A549 (cell line): ENCODE results near the gene KMT2C.

Experiments used
- EP300 ChIP-seq, 2 experiments: fragments of >200 bp; sonication (Bioruptor Twin); formaldehyde crosslinking; IDR thresholded peaks; 2 replicates in 1 of 2; 3 replicates in 1 of 2; pipeline ENCODE4 v1.6.1; 2016 to 2017
- JUN ChIP-seq, 2 experiments: fragments of >200 bp; sonication (Bioruptor Twin); formaldehyde crosslinking; IDR thresholded peaks; 2 replicates in 1 of 2; 3 replicates in 1 of 2; pipeline ENCODE4 v1.6.1; 2016 to 2017
- POLR2AphosphoS2 ChIP-seq: conservative IDR thresholded peaks from 2 replicates; pipeline ENCODE4 v1.6.1; 2012; ENCODE audit warnings: low read length, improper control_type of control experiment, inconsistent platforms
- ZC3H11A ChIP-seq: fragments of 450-650 bp; IDR thresholded peaks from 2 replicates; pipeline ENCODE4 v1.6.1; 2014; ENCODE audit warnings: antibody characterized with exemption, mild to moderate bottlenecking
- TF ChIP-seq, protein P1 (sequence below): fragments of >200 bp; sonication (Bioruptor Twin); formaldehyde crosslinking; IDR thresholded peaks from 3 replicates; pipeline ENCODE4 v1.5.1; 2016
- TF ChIP-seq, protein P2 (sequence below): fragments of 250-450 bp; sonication (Bioruptor Pico); IDR thresholded peaks from 2 replicates; pipeline ENCODE4 v1.5.0; 2021; ENCODE audit warnings: mild to moderate bottlenecking, moderate library complexity, borderline replicate concordance

DNA sequence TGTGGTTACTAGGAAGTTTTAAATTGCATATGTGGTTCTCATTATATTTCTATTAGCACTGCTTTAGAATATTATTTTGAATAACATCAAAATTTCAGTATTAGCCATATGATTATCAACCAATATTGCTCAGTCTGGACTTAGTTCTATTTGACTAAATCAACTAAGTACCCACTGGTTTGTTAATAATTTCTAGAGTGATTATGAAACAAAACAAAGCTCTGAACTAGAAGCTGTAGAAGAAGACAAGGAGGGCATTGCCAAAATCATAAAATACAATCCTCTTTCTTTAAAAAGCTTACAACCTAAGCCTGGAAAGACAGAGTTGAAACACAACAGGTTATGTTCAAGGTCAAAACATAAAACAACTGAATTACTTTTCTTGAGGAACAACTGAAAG, 204.7 kb downstream of the KMT2C start:
- TF ChIP-seq POLR2AphosphoS2, result no peak
- TF ChIP-seq, protein P1, sequence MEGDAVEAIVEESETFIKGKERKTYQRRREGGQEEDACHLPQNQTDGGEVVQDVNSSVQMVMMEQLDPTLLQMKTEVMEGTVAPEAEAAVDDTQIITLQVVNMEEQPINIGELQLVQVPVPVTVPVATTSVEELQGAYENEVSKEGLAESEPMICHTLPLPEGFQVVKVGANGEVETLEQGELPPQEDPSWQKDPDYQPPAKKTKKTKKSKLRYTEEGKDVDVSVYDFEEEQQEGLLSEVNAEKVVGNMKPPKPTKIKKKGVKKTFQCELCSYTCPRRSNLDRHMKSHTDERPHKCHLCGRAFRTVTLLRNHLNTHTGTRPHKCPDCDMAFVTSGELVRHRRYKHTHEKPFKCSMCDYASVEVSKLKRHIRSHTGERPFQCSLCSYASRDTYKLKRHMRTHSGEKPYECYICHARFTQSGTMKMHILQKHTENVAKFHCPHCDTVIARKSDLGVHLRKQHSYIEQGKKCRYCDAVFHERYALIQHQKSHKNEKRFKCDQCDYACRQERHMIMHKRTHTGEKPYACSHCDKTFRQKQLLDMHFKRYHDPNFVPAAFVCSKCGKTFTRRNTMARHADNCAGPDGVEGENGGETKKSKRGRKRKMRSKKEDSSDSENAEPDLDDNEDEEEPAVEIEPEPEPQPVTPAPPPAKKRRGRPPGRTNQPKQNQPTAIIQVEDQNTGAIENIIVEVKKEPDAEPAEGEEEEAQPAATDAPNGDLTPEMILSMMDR, result no peak
- TF ChIP-seq ZC3H11A, result no peak
- no peak for TF ChIP-seq EP300 (IDR thresholded peaks at IDR 0.05)
- TF ChIP-seq JUN (IDR thresholded peaks at IDR 0.05), result no peak
- TF ChIP-seq, protein P2, sequence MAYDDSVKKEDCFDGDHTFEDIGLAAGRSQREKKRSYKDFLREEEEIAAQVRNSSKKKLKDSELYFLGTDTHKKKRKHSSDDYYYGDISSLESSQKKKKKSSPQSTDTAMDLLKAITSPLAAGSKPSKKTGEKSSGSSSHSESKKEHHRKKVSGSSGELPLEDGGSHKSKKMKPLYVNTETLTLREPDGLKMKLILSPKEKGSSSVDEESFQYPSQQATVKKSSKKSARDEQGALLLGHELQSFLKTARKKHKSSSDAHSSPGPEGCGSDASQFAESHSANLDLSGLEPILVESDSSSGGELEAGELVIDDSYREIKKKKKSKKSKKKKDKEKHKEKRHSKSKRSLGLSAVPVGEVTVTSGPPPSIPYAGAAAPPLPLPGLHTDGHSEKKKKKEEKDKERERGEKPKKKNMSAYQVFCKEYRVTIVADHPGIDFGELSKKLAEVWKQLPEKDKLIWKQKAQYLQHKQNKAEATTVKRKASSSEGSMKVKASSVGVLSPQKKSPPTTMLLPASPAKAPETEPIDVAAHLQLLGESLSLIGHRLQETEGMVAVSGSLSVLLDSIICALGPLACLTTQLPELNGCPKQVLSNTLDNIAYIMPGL (CRISPR knock-in tag), result no peak
